ENCODE results near the gene CYP4B1.

Gene CYP4B1

GRCh38 chr1:46805755-46806154 lies 6.9 kb downstream of the CYP4B1 start:
- ChIA-PET CTCF (interaction anchor here (1.0 kb wide), 1 partner anchor 14 kb away, joined by 3 read pairs; no protein-coding TSS in a partner anchor), POLR2A (no interaction called here)
- TF ChIP-seq ZNF449 (tag by site-specific recombination; IDR thresholded peaks at IDR 0.05) = no peak
- no peak for TF ChIP-seq ZNF26 (tag by site-specific recombination; IDR thresholded peaks at IDR 0.05)
- TF ChIP-seq TCF7L2 (IDR thresholded peaks at IDR 0.05; ENCODE audit: borderline replicate concordance, low read depth, low read length) = no peak
- no peak for TF ChIP-seq ZNF639 (tag by site-specific recombination; IDR thresholded peaks at IDR 0.05)
- no peak for TF ChIP-seq ZNF10 (tag by site-specific recombination; IDR thresholded peaks at IDR 0.05)
- no peak for TF ChIP-seq ZNF776 (tag by site-specific recombination; IDR thresholded peaks at IDR 0.05; ENCODE audit: borderline replicate concordance)
- Histone ChIP-seq H3K36me3 (ENCODE audit: control insufficient read depth in 2 of 2, insufficient read depth in 1 of 2, low read length in 2 of 2) (no peaks in the 10 kb centered on the region), H3K27ac (ENCODE audit: extremely low read depth, low read depth, low read length) (no peak overlapping the region), H3K4me1 (ENCODE audit: control insufficient read depth, insufficient read depth, low read length) (no peaks in the 10 kb centered on the region), H3K9me3 (ENCODE audit: control insufficient read depth, insufficient read depth, low read depth, low read length) (no peaks in the 10 kb centered on the region), H3K4me3 (ENCODE audit: low read depth, low read length) (no peak overlapping the region)

- Histone ChIP-seq H3K4me3 (ENCODE audit: low read depth, low read length) (no peak overlapping the region), H3K9me3 (ENCODE audit: control insufficient read depth, insufficient read depth, low read depth, low read length) (no peaks in the 10 kb centered on the region), H3K36me3 (ENCODE audit: control insufficient read depth in 2 of 2, insufficient read depth in 1 of 2, low read length in 2 of 2) (no peaks in the 10 kb centered on the region), H3K4me1 (ENCODE audit: control insufficient read depth, insufficient read depth, low read length) (no peaks in the 10 kb centered on the region), H3K27ac (ENCODE audit: extremely low read depth, low read depth, low read length) (no peak overlapping the region)
- POLR2A ChIA-PET = no interaction called here
- no peak for TF ChIP-seq ZSCAN16 (tag by site-specific recombination; IDR thresholded peaks at IDR 0.05)
- no peak for TF ChIP-seq BCL11A (tag by site-specific recombination; IDR thresholded peaks at IDR 0.05; ENCODE audit: low read depth)
- TF ChIP-seq REST (tag by site-specific recombination; IDR thresholded peaks at IDR 0.05) = peak; percentile 45; the same call in 1 of the 2 replicates
- TF ChIP-seq BCL6B (tag by site-specific recombination; IDR thresholded peaks at IDR 0.05) = no peak
- no peak for TF ChIP-seq ZNF501 (tag by site-specific recombination; IDR thresholded peaks at IDR 0.05)
- TF ChIP-seq ZNF660 (tag by site-specific recombination; IDR thresholded peaks at IDR 0.05) = no peak
- CTCF ChIA-PET = interaction anchor here (1.0 kb wide), 1 partner anchor 15 kb away, joined by 3 read pairs; no protein-coding TSS in a partner anchor
Measured at GRCh38 chr1:46806196-46807020, 7.6 kb downstream of the CYP4B1 start.

All from HEK293 (cell line).